A549 (cell line): Measurements from ENCODE around the gene CGB2. TPM values are rescaled to one million over a fixed set of nuclear protein-coding genes. Genes with fewer than 3 reads are reported as not detected.

Source experiments
- ATAC-seq, 2 experiments: fragments of 200-7000 bp in 1 of 2; fragments of >200 bp in 1 of 2; cut with Nextera tagmentation in 1 of 2; cut with Tn5 transposase in 1 of 2; 3 replicates each; pipeline versions ENCODE4 v1.8.0 to v1.9.1; 2018 to 2020; ENCODE audit warnings: mild to moderate bottlenecking in 1 of 2, moderate library complexity in 1 of 2
- CTCF ChIA-PET: fragments of 300-600 bp; sonication (Branson Sonifier 250); formaldehyde crosslinking; extraction: SDS; loops from one replicate; lab custom pipeline; 2021; ENCODE audit warnings: antibody characterized with exemption, inconsistent platforms; lab: Yijun Ruan, JAX
- POLR2A ChIA-PET: fragments of 350-600 bp; formaldehyde crosslinking; extraction: SDS; loops from one replicate; lab custom pipeline; 2021; ENCODE audit warnings: antibody characterized with exemption, inconsistent platforms; lab: Yijun Ruan, JAX
- DNase-seq, 2 experiments: peaks; one replicate each; pipeline versions ENCODE4 v3.0.0 to v3.0.0-alpha.2; 2011 to 2016; ENCODE audit warnings: low read depth in 1 of 2, low spot score in 1 of 2
- FAIRE-seq: peaks from 2 replicates; lab custom pipeline; 2011; peaks lifted over from hg19 to GRCh38; lab: Jason Lieb, UNC
- H3K27ac ChIP-seq, 2 experiments: fragments of >200 bp; sonication (Bioruptor Twin); formaldehyde crosslinking; 3 replicates each; pipeline ENCODE4 v1.5.1; 2016 to 2017
- H3K4me1 ChIP-seq: fragments of >200 bp; sonication (Bioruptor Twin); formaldehyde crosslinking; 3 replicates; pipeline ENCODE4 v1.6.1; 2016
- H3K4me2 ChIP-seq: fragments of >200 bp; sonication (Bioruptor Twin); formaldehyde crosslinking; 3 replicates; pipeline ENCODE4 v1.6.1; 2016
- H3K4me3 ChIP-seq: fragments of >200 bp; sonication (Bioruptor Twin); formaldehyde crosslinking; 3 replicates; pipeline ENCODE4 v1.5.1; 2016
- H3K9me3 ChIP-seq: fragments of >200 bp; sonication (Bioruptor Twin); formaldehyde crosslinking; 3 replicates; pipeline ENCODE4 v1.6.1; 2016
- CBX2 ChIP-seq: fragments of 200-600 bp; sonication (generic); IDR thresholded peaks from 2 replicates; pipeline ENCODE4 v1.6.1; 2016; ENCODE audit warnings: low read depth, mild to moderate bottlenecking, borderline replicate concordance
- CHD4 ChIP-seq: fragments of 200-600 bp; sonication (generic); IDR thresholded peaks from 2 replicates; pipeline ENCODE4 v1.6.1; 2016; ENCODE audit warnings: antibody characterized with exemption, mild to moderate bottlenecking, borderline replicate concordance
- EHF ChIP-seq: fragments of 250-450 bp; sonication (Bioruptor Pico); IDR thresholded peaks from 2 replicates; pipeline ENCODE4 v1.5.0; 2020; ENCODE audit warnings: mild to moderate bottlenecking
- ESRRA ChIP-seq: fragments of 150-350 bp; IDR thresholded peaks from 2 replicates; pipeline ENCODE4 v1.6.1; 2014; ENCODE audit warnings: mild to moderate bottlenecking, low read length, borderline replicate concordance
- FOSB ChIP-seq: fragments of 250-450 bp; sonication (Bioruptor Pico); IDR thresholded peaks from 2 replicates; pipeline ENCODE4 v1.5.0; 2020; ENCODE audit warnings: mild to moderate bottlenecking, moderate library complexity
- FOSL2 ChIP-seq, 2 experiments: fragments of 450-650 bp in 1 of 2; fragments of >200 bp in 1 of 2; sonication (Bioruptor Twin) in 1 of 2; formaldehyde crosslinking; IDR thresholded peaks; 2 replicates each; pipeline versions ENCODE4 v1.5.0 to v1.6.1; 2016 to 2020; ENCODE audit warnings: mild to moderate bottlenecking in 1 of 2, moderate library complexity in 1 of 2
- HOXA7 ChIP-seq: fragments of 250-450 bp; sonication (Bioruptor Pico); IDR thresholded peaks from 2 replicates; pipeline ENCODE4 v1.5.0; 2020; ENCODE audit warnings: mild to moderate bottlenecking, moderate library complexity
- JUN ChIP-seq, 2 experiments: fragments of >200 bp; sonication (Bioruptor Twin); formaldehyde crosslinking; IDR thresholded peaks; 2 replicates in 1 of 2; 3 replicates in 1 of 2; pipeline ENCODE4 v1.6.1; 2016 to 2017
- KDM1A ChIP-seq: fragments of 200-600 bp; sonication (generic); IDR thresholded peaks from 2 replicates; pipeline ENCODE4 v1.6.1; 2016; ENCODE audit warnings: low read depth, mild to moderate bottlenecking
- KDM5A ChIP-seq: fragments of 200-600 bp; sonication (generic); IDR thresholded peaks from 2 replicates; pipeline ENCODE4 v1.6.1; 2016; ENCODE audit warnings: antibody characterized with exemption, mild to moderate bottlenecking
- MAFK ChIP-seq: fragments of 450-650 bp; IDR thresholded peaks from 2 replicates; pipeline ENCODE4 v1.6.1; 2014; ENCODE audit not compliant: partially characterized antibody
- MAZ ChIP-seq: fragments of 150-350 bp; IDR thresholded peaks from 2 replicates; pipeline ENCODE4 v1.6.1; 2014; ENCODE audit warnings: antibody characterized with exemption, low read depth, low read length, borderline replicate concordance
- MYC ChIP-seq: IDR thresholded peaks from 2 replicates; pipeline ENCODE4 v1.6.1; 2012; ENCODE audit warnings: mild to moderate bottlenecking, inconsistent platforms, low read length, improper control_type of control experiment, borderline replicate concordance
- PHF8 ChIP-seq: fragments of 200-600 bp; sonication (generic); IDR thresholded peaks from 2 replicates; pipeline ENCODE4 v1.6.1; 2016; ENCODE audit warnings: low read depth, mild to moderate bottlenecking, antibody characterized with exemption, moderate library complexity, borderline replicate concordance
- RCOR1 ChIP-seq: fragments of 150-350 bp; IDR thresholded peaks from 2 replicates; pipeline ENCODE4 v1.6.1; 2014; ENCODE audit warnings: antibody characterized with exemption, low read length, low read depth
- RNF2 ChIP-seq: fragments of 200-600 bp; sonication (generic); IDR thresholded peaks from 2 replicates; pipeline ENCODE4 v1.6.1; 2016; ENCODE audit warnings: low read depth, mild to moderate bottlenecking, antibody characterized with exemption, moderate library complexity, borderline replicate concordance
- SREBF2 ChIP-seq: fragments of 450-650 bp; IDR thresholded peaks from 2 replicates; pipeline ENCODE4 v1.6.1; 2014; ENCODE audit warnings: mild to moderate bottlenecking, moderate library complexity
- TP53 ChIP-seq: fragments of 250-450 bp; sonication (Bioruptor Pico); IDR thresholded peaks from 2 replicates; pipeline ENCODE4 v1.5.0; 2021; ENCODE audit warnings: mild to moderate bottlenecking, moderate library complexity
- WGBS: methylation state at CpG from one replicate; pipeline ENCODE4 v1.1.6; 2017; ENCODE audit errors: missing lambda C conversion rate; 5-methylcytosine and 5-hydroxymethylcytosine counted together
- polyA plus RNA-seq, 4 experiments: library from polyadenylated mRNA; depleted of rRNA in 3 of 4; stranded (reverse); fragments of >200 nt; fragmentation: RNase III in 1 of 4; extraction: RNeasy Plus Mini Kit Qiagen cat#74134 plus additional on column Dnase treatment in 1 of 4; gene quantifications; 2 replicates in 3 of 4; 3 replicates in 1 of 4; pipeline ENCODE4 v1.2.3, GENCODE V29; 2011 to 2017
- TF ChIP-seq, protein P1 (sequence below): fragments of 250-450 bp; sonication (Bioruptor Pico); IDR thresholded peaks from 2 replicates; pipeline ENCODE4 v1.5.0; 2021; ENCODE audit warnings: mild to moderate bottlenecking, moderate library complexity, borderline replicate concordance
- TF ChIP-seq, protein P2 (sequence below): IDR thresholded peaks from 2 replicates; pipeline ENCODE4 v1.6.1; 2012; ENCODE audit warnings: low read depth, borderline replicate concordance

The CGB2 gene
- polyA plus RNA-seq, 2 of the 4 experiments (the other 2 are of a cell fraction): not detected

DNA sequence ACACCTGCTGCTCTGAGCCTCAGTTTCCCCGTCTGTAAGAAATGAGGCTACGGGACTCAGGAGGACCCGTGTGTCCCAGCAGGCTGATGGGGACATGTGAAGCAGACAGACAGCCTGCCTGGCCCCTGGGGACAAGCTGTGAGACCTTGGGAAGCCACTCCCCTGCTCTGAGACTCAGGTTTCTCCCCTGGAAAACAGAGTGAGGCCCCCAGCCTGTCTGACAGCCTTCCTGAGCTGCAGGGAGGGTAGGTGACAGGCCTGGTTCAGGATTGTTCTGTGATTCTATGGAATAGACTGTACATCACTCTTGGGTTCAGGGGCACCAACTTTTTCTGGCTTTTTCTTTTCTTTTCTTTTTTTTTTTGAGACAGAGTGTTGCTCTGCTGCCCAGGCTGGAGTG, 35.9 kb downstream of the CGB2 start:
- ChIA-PET CTCF (interaction anchor here (0.9 to 1.9 kb wide), 7 partner anchors 10 to 69 kb away, joined by 3 to 7 read pairs (median 3); partner anchors contain the start of gene CGB7), POLR2A (no interaction called here)
- Histone ChIP-seq H3K4me2 (no peak overlapping the region), H3K4me1 (peaks cover 23% of the 10 kb centered on the region), H3K4me3 (no peak overlapping the region), H3K9me3 (no peaks in the 10 kb centered on the region), H3K27ac (no peak overlapping the region)
- no peak for TF ChIP-seq MYC
- TF ChIP-seq ESRRA: no peak
- no peak for TF ChIP-seq MAFK
- no peak for TF ChIP-seq MAZ
- TF ChIP-seq, protein P1, sequence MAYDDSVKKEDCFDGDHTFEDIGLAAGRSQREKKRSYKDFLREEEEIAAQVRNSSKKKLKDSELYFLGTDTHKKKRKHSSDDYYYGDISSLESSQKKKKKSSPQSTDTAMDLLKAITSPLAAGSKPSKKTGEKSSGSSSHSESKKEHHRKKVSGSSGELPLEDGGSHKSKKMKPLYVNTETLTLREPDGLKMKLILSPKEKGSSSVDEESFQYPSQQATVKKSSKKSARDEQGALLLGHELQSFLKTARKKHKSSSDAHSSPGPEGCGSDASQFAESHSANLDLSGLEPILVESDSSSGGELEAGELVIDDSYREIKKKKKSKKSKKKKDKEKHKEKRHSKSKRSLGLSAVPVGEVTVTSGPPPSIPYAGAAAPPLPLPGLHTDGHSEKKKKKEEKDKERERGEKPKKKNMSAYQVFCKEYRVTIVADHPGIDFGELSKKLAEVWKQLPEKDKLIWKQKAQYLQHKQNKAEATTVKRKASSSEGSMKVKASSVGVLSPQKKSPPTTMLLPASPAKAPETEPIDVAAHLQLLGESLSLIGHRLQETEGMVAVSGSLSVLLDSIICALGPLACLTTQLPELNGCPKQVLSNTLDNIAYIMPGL (CRISPR knock-in tag): no peak
- no peak for TF ChIP-seq FOSL2 (IDR thresholded peaks at IDR 0.05)
- no peak for TF ChIP-seq FOSL2 (CRISPR knock-in tag; IDR thresholded peaks at IDR 0.05)
- no peak for TF ChIP-seq PHF8
- WGBS: 66% methylated on average over 3 of the region's 3 CpGs
- DNase-seq: no peak
- no peak for ATAC-seq
- no peak for FAIRE-seq

DNA sequence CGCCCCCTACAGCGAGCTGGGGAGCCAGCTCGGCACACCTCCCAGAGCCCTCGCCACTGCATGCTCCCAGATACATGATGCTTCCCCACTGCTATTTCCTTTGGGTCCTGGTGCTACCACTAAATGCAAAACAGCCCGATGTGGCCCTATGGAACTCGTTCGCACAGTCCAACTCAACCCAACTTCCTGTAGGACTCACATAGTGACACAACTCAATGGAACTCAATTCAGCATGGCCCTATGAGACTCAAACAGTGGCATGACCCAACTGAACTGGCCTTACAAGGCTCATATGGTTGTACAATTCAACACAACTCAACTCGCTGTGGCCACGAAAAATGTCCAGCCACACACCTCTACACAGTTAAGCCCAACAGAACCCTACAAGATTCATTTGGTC, 37.3 kb downstream of the CGB2 start:
- ATAC-seq: no peak
- WGBS: 96% methylated on average over 9 of the region's 9 CpGs
- Histone ChIP-seq H3K4me1 (peaks cover 29% of the 10 kb centered on the region), H3K4me3 (no peak overlapping the region), H3K9me3 (no peaks in the 10 kb centered on the region), H3K27ac (no peak overlapping the region), H3K4me2 (no peak overlapping the region)
- no peak for DNase-seq
- CTCF ChIA-PET: interaction anchor here (0.6 to 8.8 kb wide), 13 partner anchors 11 to 281 kb away, joined by 3 to 121 read pairs (median 3); partner anchors contain the start of genes CGB1, CGB7, GYS1 and RUVBL2
- POLR2A ChIA-PET: no interaction called here
- TF ChIP-seq, protein P1 (CRISPR knock-in tag): no peak
- TF ChIP-seq RCOR1 (no peak), RNF2 (no peak), CHD4 (no peak), ESRRA (no peak), FOSB (CRISPR knock-in tag) (no peak), EHF (CRISPR knock-in tag) (no peak), HOXA7 (no peak), KDM5A (no peak), KDM1A (no peak), JUN (IDR thresholded peaks at IDR 0.05) (no peak), CBX2 (no peak), SREBF2 (no peak), TP53 (CRISPR knock-in tag) (no peak), MYC (no peak)
- TF ChIP-seq, protein P2, sequence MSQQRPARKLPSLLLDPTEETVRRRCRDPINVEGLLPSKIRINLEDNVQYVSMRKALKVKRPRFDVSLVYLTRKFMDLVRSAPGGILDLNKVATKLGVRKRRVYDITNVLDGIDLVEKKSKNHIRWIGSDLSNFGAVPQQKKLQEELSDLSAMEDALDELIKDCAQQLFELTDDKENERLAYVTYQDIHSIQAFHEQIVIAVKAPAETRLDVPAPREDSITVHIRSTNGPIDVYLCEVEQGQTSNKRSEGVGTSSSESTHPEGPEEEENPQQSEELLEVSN: no peak
- FAIRE-seq: no peak
